H1 (cell line): ENCODE results near the gene GFPT1. TPM values are rescaled to one million over a fixed set of nuclear protein-coding genes. Genes with fewer than 3 reads are reported as not detected.

ENCODE experiments used
- CTCF ChIA-PET: fragments of 300-600 bp; sonication (Branson Sonifier 250); formaldehyde crosslinking; loops from one replicate; lab custom pipeline; 2021; ENCODE audit not compliant: partially characterized antibody; lab: Charles Lee
- POLR2A ChIA-PET: fragments of 300-600 bp; sonication (Branson Sonifier 250); formaldehyde crosslinking; loops from one replicate; lab custom pipeline; 2021; ENCODE audit warnings: inconsistent platforms; ENCODE audit not compliant: partially characterized antibody; lab: Charles Lee
- DNase-seq, 2 experiments: peaks; one replicate each; pipeline versions ENCODE4 v3.0.0 to v3.0.0-alpha.2; 2010 to 2022; ENCODE audit warnings: low spot score in 2 of 2, low read depth in 1 of 2, mixed read lengths in 1 of 2
- FAIRE-seq: peaks from 2 replicates; lab custom pipeline; 2011; peaks lifted over from hg19 to GRCh38; lab: Jason Lieb, UNC
- H2AFZ ChIP-seq: 2 replicates; pipeline ENCODE4 v1.8.1; 2012; ENCODE audit warnings: low read length, inconsistent platforms
- H2AK5ac ChIP-seq: 2 replicates; pipeline ENCODE4 v1.6.1; 2013; ENCODE audit warnings: low read depth, low read length
- H2BK120ac ChIP-seq: replicated peaks from 2 replicates; pipeline ENCODE3; 2013; ENCODE audit warnings: low read depth, low read length, inconsistent platforms
- H2BK12ac ChIP-seq: 2 replicates; pipeline ENCODE4 v1.6.1; 2013; ENCODE audit warnings: low read depth, low read length
- H2BK15ac ChIP-seq: 2 replicates; pipeline ENCODE4 v1.6.1; 2013; ENCODE audit warnings: low read length
- H2BK20ac ChIP-seq: 2 replicates; pipeline ENCODE4 v1.6.1; 2013; ENCODE audit warnings: low read length
- H2BK5ac ChIP-seq: 2 replicates; pipeline ENCODE4 v1.6.1; 2013; ENCODE audit warnings: low read depth, low read length
- H3K14ac ChIP-seq: 2 replicates; pipeline ENCODE4 v1.6.1; 2013; ENCODE audit warnings: inconsistent platforms; ENCODE audit not compliant: insufficient read length
- H3K18ac ChIP-seq: 2 replicates; pipeline ENCODE4 v1.6.1; 2013; ENCODE audit warnings: low read length; ENCODE audit errors: extremely low read depth
- H3K23ac ChIP-seq: 2 replicates; pipeline ENCODE4 v1.6.1; 2013; ENCODE audit warnings: inconsistent platforms; ENCODE audit not compliant: insufficient read length
- H3K23me2 ChIP-seq: 2 replicates; pipeline ENCODE4 v1.6.1; 2013; ENCODE audit warnings: low read depth, low read length
- H3K27ac ChIP-seq: 2 replicates; pipeline ENCODE4 v1.6.1; 2011; ENCODE audit warnings: low read depth, low read length, inconsistent platforms
- H3K27me3 ChIP-seq, 4 experiments: replicated peaks in 1 of 4; 1 replicate in 1 of 4; 2 replicates in 3 of 4; pipeline versions ENCODE4 v1.6.1 to v1.8.1; 2011 to 2013; ENCODE audit warnings: low read length in 3 of 4, mild to moderate bottlenecking in 3 of 4, inconsistent platforms in 2 of 4, mixed read lengths in 2 of 4, moderate library complexity in 1 of 4; ENCODE audit not compliant: control insufficient read depth in 3 of 4, insufficient read depth in 3 of 4; ENCODE audit errors: extremely low read depth in 1 of 4
- H3K36me3 ChIP-seq, 4 experiments: 2 replicates each; pipeline versions ENCODE4 v1.6.1 to v1.8.1; 2011 to 2013; ENCODE audit warnings: mild to moderate bottlenecking in 4 of 4, low read length in 3 of 4, moderate library complexity in 2 of 4, control low read depth in 1 of 4, inconsistent platforms in 1 of 4; ENCODE audit not compliant: insufficient read depth in 4 of 4, control insufficient read depth in 2 of 4
- H3K4ac ChIP-seq: replicated peaks from 2 replicates; pipeline ENCODE3; 2013; ENCODE audit warnings: low read length, low read depth, mixed read lengths, inconsistent platforms; ENCODE audit not compliant: insufficient read length
- H3K4me1 ChIP-seq, 4 experiments: replicated peaks in 1 of 4; 1 replicate in 1 of 4; 2 replicates in 3 of 4; pipeline versions ENCODE4 v1.6.1 to v1.8.1; 2011 to 2013; ENCODE audit warnings: low read length in 3 of 4, inconsistent platforms in 2 of 4, mixed read lengths in 1 of 4; ENCODE audit not compliant: insufficient read depth in 4 of 4, control insufficient read depth in 3 of 4
- H3K4me2 ChIP-seq, 2 experiments: 2 replicates each; pipeline versions ENCODE4 v1.6.1 to v1.8.1; 2011 to 2013; ENCODE audit warnings: low read depth in 2 of 2, low read length in 2 of 2, control low read depth in 1 of 2, inconsistent platforms in 1 of 2, mild to moderate bottlenecking in 1 of 2; ENCODE audit not compliant: insufficient read depth in 1 of 2
- H3K4me3 ChIP-seq, 4 experiments: fragments of 200-600, 300-600 bp in 1 of 4; sonication (generic), shearing (Covaris generic), sonication (Bioruptor Twin) in 1 of 4; 2 replicates each; pipeline versions ENCODE4 v1.5.1 to v1.8.1; 2011 to 2016; ENCODE audit warnings: low read length in 4 of 4, low read depth in 3 of 4, control low read depth in 2 of 4, inconsistent platforms in 2 of 4, mild to moderate bottlenecking in 2 of 4, mixed read lengths in 1 of 4, moderate library complexity in 1 of 4; ENCODE audit not compliant: insufficient read depth in 2 of 4; ENCODE audit errors: extremely low read depth in 1 of 4
- H3K56ac ChIP-seq: replicated peaks from 2 replicates; pipeline ENCODE3; 2013; ENCODE audit warnings: low read depth, mild to moderate bottlenecking, mixed read lengths, low read length, inconsistent platforms; ENCODE audit not compliant: insufficient read length
- H3K79me1 ChIP-seq: 2 replicates; pipeline ENCODE4 v1.6.1; 2013; ENCODE audit warnings: low read depth, low read length, control low read depth
- H3K79me2 ChIP-seq, 2 experiments: 2 replicates each; pipeline versions ENCODE4 v1.6.1 to v1.8.1; 2012 to 2013; ENCODE audit warnings: low read length in 2 of 2, mild to moderate bottlenecking in 2 of 2, inconsistent platforms in 1 of 2; ENCODE audit not compliant: insufficient read depth in 2 of 2, control insufficient read depth in 1 of 2
- H3K9ac ChIP-seq, 4 experiments: replicated peaks in 1 of 4; 1 replicate in 1 of 4; 2 replicates in 3 of 4; pipeline versions ENCODE4 v1.6.1 to v1.8.1; 2011 to 2013; ENCODE audit warnings: low read depth in 3 of 4, low read length in 3 of 4, control low read depth in 2 of 4, mild to moderate bottlenecking in 2 of 4, moderate library complexity in 2 of 4, inconsistent platforms in 1 of 4; ENCODE audit errors: extremely low read depth in 1 of 4
- H3K9me3 ChIP-seq, 2 experiments: 2 replicates each; pipeline versions ENCODE4 v1.6.1 to v1.8.1; 2012 to 2013; ENCODE audit warnings: mild to moderate bottlenecking in 2 of 2, moderate library complexity in 2 of 2, control low read depth in 1 of 2, inconsistent platforms in 1 of 2, low read depth in 1 of 2, low read length in 1 of 2, mixed read lengths in 1 of 2; ENCODE audit not compliant: insufficient read depth in 2 of 2
- H4K20me1 ChIP-seq, 2 experiments: replicated peaks in 1 of 2; 2 replicates each; pipeline versions ENCODE3 to v1.8.1; 2011 to 2013; ENCODE audit warnings: inconsistent platforms in 2 of 2, low read length in 2 of 2, mild to moderate bottlenecking in 1 of 2; ENCODE audit not compliant: insufficient read depth in 2 of 2, control insufficient read depth in 1 of 2
- H4K5ac ChIP-seq: 2 replicates; pipeline ENCODE4 v1.6.1; 2013; ENCODE audit warnings: low read length, low read depth, mixed read lengths, inconsistent platforms; ENCODE audit not compliant: insufficient read length
- H4K8ac ChIP-seq: 2 replicates; pipeline ENCODE4 v1.8.0; 2013; ENCODE audit warnings: mild to moderate bottlenecking, moderate library complexity, low read length, inconsistent platforms; ENCODE audit not compliant: insufficient read depth; ENCODE audit errors: extremely low read depth
- H4K91ac ChIP-seq: replicated peaks from 2 replicates; pipeline ENCODE3; 2013; ENCODE audit warnings: low read length, mixed read lengths, inconsistent platforms; ENCODE audit not compliant: insufficient read length
- ASH2L ChIP-seq: fragments of 200-600, 300-600 bp; sonication (generic); IDR thresholded peaks from one replicate; pipeline ENCODE4 v1.7.1; 2017; ENCODE audit warnings: low read length
- BCL11A ChIP-seq, 2 experiments: IDR thresholded peaks; one replicate each; pipeline ENCODE4 v1.6.1; 2011; ENCODE audit warnings: low read depth in 2 of 2, low read length in 2 of 2, mild to moderate bottlenecking in 2 of 2
- EGR1 ChIP-seq: IDR thresholded peaks from 2 replicates; pipeline ENCODE4 v1.6.1; 2011; ENCODE audit warnings: low read depth, low read length, borderline replicate concordance
- JUND ChIP-seq: IDR thresholded peaks from 2 replicates; pipeline ENCODE4 v1.6.1; 2011; ENCODE audit warnings: mild to moderate bottlenecking, improper control_type of control experiment, low read length
- KDM4A ChIP-seq: IDR thresholded peaks from one replicate; pipeline ENCODE4 v1.7.1; 2012; ENCODE audit warnings: low read depth, mild to moderate bottlenecking, moderate library complexity, low read length, inconsistent platforms; ENCODE audit not compliant: severe bottlenecking
- POLR2AphosphoS5 ChIP-seq: IDR thresholded peaks from 2 replicates; pipeline ENCODE4 v1.6.1; 2011; ENCODE audit warnings: low read depth, low read length
- RFX5 ChIP-seq: IDR thresholded peaks from 2 replicates; pipeline ENCODE4 v1.6.1; 2011; ENCODE audit warnings: low read depth, low read length, improper control_type of control experiment, borderline replicate concordance
- SIN3A ChIP-seq, 2 experiments: IDR thresholded peaks in 1 of 2; conservative IDR thresholded peaks in 1 of 2; 2 replicates each; pipeline ENCODE4 v1.6.1; 2011 to 2012; ENCODE audit warnings: low read length in 2 of 2, improper control_type of control experiment in 1 of 2, low read depth in 1 of 2, mild to moderate bottlenecking in 1 of 2
- SIRT6 ChIP-seq: IDR thresholded peaks from one replicate; pipeline ENCODE4 v1.7.1; 2012; ENCODE audit warnings: low read length, inconsistent platforms
- TAF1 ChIP-seq: IDR thresholded peaks from 2 replicates; pipeline ENCODE4 v1.6.1; 2011; ENCODE audit warnings: mild to moderate bottlenecking, low read depth, low read length
- WGBS, 2 experiments: shearing (Covaris generic) in 1 of 2; methylation state at CpG; one replicate each; pipeline versions ENCODE4 v1.1.6 to v1.1.7; 2013 to 2015; ENCODE audit warnings: low lambda C conversion rate in 2 of 2, mixed read lengths in 2 of 2, inconsistent platforms in 1 of 2, low coverage in 1 of 2, missing lambda C conversion rate in 1 of 2; ENCODE audit not compliant: insufficient replicate concordance in 2 of 2, insufficient coverage in 1 of 2, insufficient read length in 1 of 2; ENCODE audit errors: extremely low coverage in 1 of 2, missing lambda C conversion rate in 1 of 2; 5-methylcytosine and 5-hydroxymethylcytosine counted together
- polyA plus RNA-seq, 7 experiments: library from polyadenylated mRNA; depleted of rRNA in 3 of 7; stranded (reverse) in 5 of 7; unstranded in 2 of 7; fragments of >200 nt in 5 of 7; fragments of 200-250 nt in 2 of 7; gene quantifications; 1 replicate in 5 of 7; 2 replicates in 1 of 7; 4 replicates in 1 of 7; pipeline versions ENCODE4 v1.2.1 to v1.2.3, GENCODE V29; 2011 to 2013; ENCODE audit warnings: missing spikeins in 2 of 7, mixed read lengths in 2 of 7
- total RNA-seq: library from RNA; stranded (reverse); fragmentation: NEBNext Ultra II Directional; extraction: Animal tissue kit (Norgen Biotek cat#: 25700); gene quantifications from 2 replicates; pipeline ENCODE4 v1.2.1, GENCODE V29; 2021
- TF ChIP-seq, protein P1 (sequence below), 3 experiments: IDR thresholded peaks; 1 replicate in 2 of 3; 2 replicates in 1 of 3; pipeline versions ENCODE4 v1.5.1 to v1.6.1; 2011; ENCODE audit warnings: low read length in 3 of 3, mild to moderate bottlenecking in 3 of 3, inconsistent platforms in 2 of 3, low read depth in 1 of 3, moderate library complexity in 1 of 3; ENCODE audit not compliant: insufficient read depth in 1 of 3; ENCODE audit errors: control extremely low read depth in 1 of 3

Gene GFPT1
- total and polyA plus RNA-seq, 2 of the 8 experiments (the other 6 are each of a cell fraction or from before 2014, with no cell fraction given) = 13.3 to 76.2 TPM

DNA sequence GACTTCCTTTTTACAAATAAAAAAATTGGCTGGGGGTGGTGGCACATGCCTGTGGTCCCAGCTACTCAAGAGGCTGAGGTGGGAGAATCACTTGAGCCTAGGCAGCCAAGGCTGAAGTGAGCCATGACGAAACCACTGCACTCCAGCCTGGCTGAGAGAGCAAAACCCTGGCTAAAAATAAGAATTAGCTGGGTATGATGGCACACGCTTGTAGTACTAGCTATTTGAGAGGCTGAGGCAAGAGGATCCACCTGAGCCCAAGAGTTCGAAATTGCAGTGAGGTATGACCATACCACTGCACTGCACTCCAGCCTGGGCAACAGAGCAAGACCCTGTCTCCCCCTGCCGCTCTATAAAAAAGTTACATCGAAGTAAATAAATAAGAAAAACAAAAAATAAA, 33.7 kb downstream of the GFPT1 start:
- H4K20me1 ChIP-seq = no peaks in the 10 kb centered on the region
- WGBS, 2 experiments = 97% methylated on average over 5 of the region's 5 CpGs; no CpG with 5 or more reads in 1 of the 2 experiments
- TF ChIP-seq EGR1 = no peak
- no peak for TF ChIP-seq POLR2AphosphoS5
- TF ChIP-seq ASH2L = no peak
- no peak for TF ChIP-seq KDM4A
- TF ChIP-seq BCL11A (IDR thresholded peaks at IDR 0.05; ENCODE audit: low read depth in 2 of 2, low read length in 2 of 2) = no peak
- TF ChIP-seq RFX5 = no peak
- TF ChIP-seq, protein P1, sequence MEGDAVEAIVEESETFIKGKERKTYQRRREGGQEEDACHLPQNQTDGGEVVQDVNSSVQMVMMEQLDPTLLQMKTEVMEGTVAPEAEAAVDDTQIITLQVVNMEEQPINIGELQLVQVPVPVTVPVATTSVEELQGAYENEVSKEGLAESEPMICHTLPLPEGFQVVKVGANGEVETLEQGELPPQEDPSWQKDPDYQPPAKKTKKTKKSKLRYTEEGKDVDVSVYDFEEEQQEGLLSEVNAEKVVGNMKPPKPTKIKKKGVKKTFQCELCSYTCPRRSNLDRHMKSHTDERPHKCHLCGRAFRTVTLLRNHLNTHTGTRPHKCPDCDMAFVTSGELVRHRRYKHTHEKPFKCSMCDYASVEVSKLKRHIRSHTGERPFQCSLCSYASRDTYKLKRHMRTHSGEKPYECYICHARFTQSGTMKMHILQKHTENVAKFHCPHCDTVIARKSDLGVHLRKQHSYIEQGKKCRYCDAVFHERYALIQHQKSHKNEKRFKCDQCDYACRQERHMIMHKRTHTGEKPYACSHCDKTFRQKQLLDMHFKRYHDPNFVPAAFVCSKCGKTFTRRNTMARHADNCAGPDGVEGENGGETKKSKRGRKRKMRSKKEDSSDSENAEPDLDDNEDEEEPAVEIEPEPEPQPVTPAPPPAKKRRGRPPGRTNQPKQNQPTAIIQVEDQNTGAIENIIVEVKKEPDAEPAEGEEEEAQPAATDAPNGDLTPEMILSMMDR (IDR thresholded peaks at IDR 0.05; ENCODE audit: control extremely low read depth in 1 of 3, insufficient read depth in 1 of 3, low read depth in 1 of 3, low read length in 3 of 3) = no peak
- TF ChIP-seq TAF1 = no peak
- no peak for TF ChIP-seq SIRT6
- TF ChIP-seq JUND = no peak
- TF ChIP-seq SIN3A (conservative IDR thresholded peaks at IDR 0.05 in 1 of 2, IDR thresholded peaks at IDR 0.05 in 1 of 2; ENCODE audit: low read depth in 1 of 2, low read length in 2 of 2) = no peak

More for the DNA sequence above, 33.7 kb downstream of the GFPT1 start:
- FAIRE-seq = no peak
- Histone ChIP-seq H3K79me1 (no peaks in the 10 kb centered on the region), H3K18ac (no peak overlapping the region), H2AK5ac (no peak overlapping the region), H2BK120ac (no peak overlapping the region), H2AFZ (no peak overlapping the region), H3K36me3 (peaks cover 0 to 66% (median 25%) of the 10 kb centered on the region in 4 experiments; a peak in 7 of 8 replicates), H3K14ac (no peak overlapping the region), H4K91ac (no peak overlapping the region), H3K23me2 (no peaks in the 10 kb centered on the region), H3K79me2 (no peaks in the 10 kb centered on the region), H3K9me3 (no peaks in the 10 kb centered on the region), H3K9ac (no peak overlapping the region), H3K4me1 (no peaks in the 10 kb centered on the region), H2BK20ac (no peak overlapping the region), H3K4me2 (no peak overlapping the region), H2BK12ac (no peak overlapping the region), H3K27me3 (no peaks in the 10 kb centered on the region), H2BK15ac (no peak overlapping the region), H2BK5ac (no peak overlapping the region), H4K5ac (no peak overlapping the region), H4K8ac (no peak overlapping the region), H3K23ac (no peak overlapping the region), H3K56ac (no peak overlapping the region), H3K4me3 (no peak overlapping the region), H3K27ac (no peak overlapping the region), H3K4ac (no peak overlapping the region)
- ChIA-PET POLR2A (interaction anchor here (0.6 kb wide), 1 partner anchor 84 kb away, joined by 3 read pairs; the partner anchor contains the start of gene NFU1), CTCF (no interaction called here)
- no peak for DNase-seq
